CD14-positive monocyte (primary cell): Measurements from ENCODE around the gene PPM1H. TPM values are rescaled to one million over a fixed set of nuclear protein-coding genes. Genes with fewer than 3 reads are reported as not detected.

ENCODE experiments used
- DNase-seq, 3 donors: peaks; one replicate each; pipeline ENCODE4 v3.0.0-alpha.2; 2011 to 2022
- H2AFZ ChIP-seq: 2 replicates; pipeline ENCODE4 v1.6.0; 2012; ENCODE audit warnings: mild to moderate bottlenecking, low read depth, low read length, inconsistent platforms; ENCODE audit not compliant: insufficient read depth, poor library complexity, severe bottlenecking
- H3K27ac ChIP-seq, 2 donors: 1 replicate in 1 of 2; 2 replicates in 1 of 2; pipeline ENCODE4 v1.5.1; 2012 to 2013; ENCODE audit warnings: low read length in 2 of 2, control low read depth in 1 of 2, inconsistent platforms in 1 of 2, low read depth in 1 of 2, mild to moderate bottlenecking in 1 of 2
- H3K27me3 ChIP-seq, 2 donors: one replicate each; pipeline versions ENCODE4 v1.6.0 to v1.6.1; 2011 to 2013; ENCODE audit warnings: low read length in 2 of 2; ENCODE audit not compliant: control insufficient read depth in 2 of 2, insufficient read depth in 2 of 2
- H3K36me3 ChIP-seq, 2 donors: replicated peaks in 1 of 2; 1 replicate in 1 of 2; 2 replicates in 1 of 2; pipeline versions ENCODE4 v1.5.1 to v1.6.1; 2012 to 2013; ENCODE audit warnings: low read length in 2 of 2, control low read depth in 1 of 2, inconsistent platforms in 1 of 2, mild to moderate bottlenecking in 1 of 2; ENCODE audit not compliant: insufficient read depth in 2 of 2, control insufficient read depth in 1 of 2
- H3K4me1 ChIP-seq, 2 donors: 1 replicate in 1 of 2; 2 replicates in 1 of 2; pipeline versions ENCODE4 v1.5.1 to v1.6.1; 2012 to 2013; ENCODE audit warnings: low read length in 2 of 2, control low read depth in 1 of 2, inconsistent platforms in 1 of 2, mild to moderate bottlenecking in 1 of 2, moderate library complexity in 1 of 2; ENCODE audit not compliant: insufficient read depth in 2 of 2, control insufficient read depth in 1 of 2
- H3K4me2 ChIP-seq: replicated peaks from 2 replicates; pipeline ENCODE3; 2012; ENCODE audit warnings: low read length, moderate library complexity, mild to moderate bottlenecking; ENCODE audit not compliant: poor library complexity, severe bottlenecking; ENCODE audit errors: extremely low read depth
- H3K4me3 ChIP-seq, 3 experiments: fragments of 200-600 bp in 1 of 3; sonication (generic) in 1 of 3; replicated peaks in 1 of 3; 1 replicate in 2 of 3; 2 replicates in 1 of 3; pipeline ENCODE4 v1.5.1; 2011 to 2013; ENCODE audit warnings: low read length in 3 of 3, mild to moderate bottlenecking in 3 of 3, control low read depth in 2 of 3, low read depth in 2 of 3, inconsistent platforms in 1 of 3, moderate library complexity in 1 of 3
- H3K79me2 ChIP-seq: 2 replicates; pipeline ENCODE4 v1.6.0; 2012; ENCODE audit warnings: mild to moderate bottlenecking, control low read depth, inconsistent platforms, low read length, moderate library complexity; ENCODE audit not compliant: insufficient read depth
- H3K9ac ChIP-seq: 2 replicates; pipeline ENCODE4 v1.6.0; 2017; ENCODE audit warnings: low read length, mild to moderate bottlenecking; ENCODE audit not compliant: insufficient read depth, poor library complexity, severe bottlenecking
- H3K9me3 ChIP-seq, 2 donors: replicated peaks in 1 of 2; 1 replicate in 1 of 2; 2 replicates in 1 of 2; pipeline versions ENCODE4 v1.5.1 to v1.6.1; 2012 to 2013; ENCODE audit warnings: low read length in 2 of 2, control low read depth in 1 of 2; ENCODE audit not compliant: control insufficient read depth in 1 of 2, insufficient read depth in 1 of 2
- H4K20me1 ChIP-seq: 2 replicates; pipeline ENCODE4 v1.6.0; 2012; ENCODE audit warnings: mild to moderate bottlenecking, low read length, control low read depth, moderate library complexity; ENCODE audit not compliant: insufficient read depth
- H3K27ac Mint-ChIP-seq, 7 donors: one replicate each; pipeline ENCODE4 v1.8.0; 2020; ENCODE audit warnings: mild to moderate bottlenecking in 7 of 7, mixed read lengths in 7 of 7, moderate library complexity in 6 of 7, inconsistent platforms in 2 of 7
- H3K27me3 Mint-ChIP-seq, 3 donors: one replicate each; pipeline ENCODE4 v1.8.0; 2021 to 2022; ENCODE audit warnings: low read depth in 3 of 3, mild to moderate bottlenecking in 3 of 3, mixed read lengths in 3 of 3, moderate library complexity in 3 of 3, inconsistent platforms in 1 of 3
- H3K36me3 Mint-ChIP-seq, 2 donors: one replicate each; pipeline ENCODE4 v1.8.0; 2020; ENCODE audit warnings: mixed read lengths in 2 of 2, inconsistent platforms in 1 of 2, mild to moderate bottlenecking in 1 of 2
- H3K4me1 Mint-ChIP-seq: one replicate; pipeline ENCODE4 v1.8.0; 2020; ENCODE audit warnings: mild to moderate bottlenecking, mixed read lengths
- H3K4me3 Mint-ChIP-seq, 2 donors: one replicate each; pipeline ENCODE4 v1.8.0; 2020; ENCODE audit warnings: mild to moderate bottlenecking in 2 of 2, mixed read lengths in 2 of 2, moderate library complexity in 1 of 2
- H3K9me3 Mint-ChIP-seq, 7 donors: one replicate each; pipeline ENCODE4 v1.8.0; 2020 to 2022; ENCODE audit warnings: mixed read lengths in 7 of 7, mild to moderate bottlenecking in 6 of 7, moderate library complexity in 6 of 7, inconsistent platforms in 2 of 7
- WGBS: methylation state at CpG from one replicate; pipeline ENCODE4 v1.1.5; 2013; ENCODE audit warnings: missing lambda C conversion rate; ENCODE audit not compliant: insufficient coverage; 5-methylcytosine and 5-hydroxymethylcytosine counted together
- intact Hi-C, 2 donors: fragments of 100-400 bp; cut with micrococcal nuclease; formaldehyde crosslinking; loops; one replicate each; pipeline versions ENCODE4 v1.15.0 to v1.15.1; 2023
- polyA plus RNA-seq, 3 donors: library from polyadenylated mRNA; depleted of rRNA in 1 of 3; unstranded in 2 of 3; stranded (reverse) in 1 of 3; fragments of 300-500 nt in 2 of 3; fragments of >200 nt in 1 of 3; fragmentation: Illumina TruSeq in 2 of 3; gene quantifications; 1 replicate in 2 of 3; 2 replicates in 1 of 3; pipeline ENCODE4 v1.2.3, GENCODE V29; 2012 to 2021
- TF ChIP-seq, protein P1 (sequence below): fragments of 200-600 bp; IDR thresholded peaks from one replicate; pipeline ENCODE4 v1.8.0; 2022; ENCODE audit warnings: antibody characterized with exemption, mild to moderate bottlenecking

The PPM1H gene
- polyA plus RNA-seq, 3 donors: 1.5 to 2.8 (median 1.9) TPM

DNA sequence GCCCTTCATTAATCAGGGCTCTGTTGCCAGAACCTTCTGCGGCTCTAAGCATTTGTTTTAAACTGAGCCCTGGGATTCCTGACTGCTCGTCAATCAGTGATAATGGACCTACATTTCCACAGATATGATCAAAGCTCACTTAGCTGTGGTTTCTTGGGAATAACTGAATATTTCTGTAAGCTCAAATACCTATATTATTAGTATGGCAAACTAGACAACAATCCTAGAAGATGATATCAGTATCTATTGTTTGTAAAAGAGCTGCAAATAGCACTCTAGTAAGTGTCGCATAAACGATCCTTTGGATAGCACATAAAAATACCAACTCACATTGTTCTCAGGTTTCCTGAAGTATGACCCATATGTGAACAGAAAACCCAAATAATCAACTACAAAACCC is 150.4 kb downstream of the PPM1H start:
- H3K9me3 Mint-ChIP-seq: peaks cover 0 to 4% (median 0%) of the 10 kb centered on the region in 7 donors
- Histone ChIP-seq H3K27ac (no peak overlapping the region), H3K9ac (no peak overlapping the region), H3K4me3 (no peak overlapping the region), H3K36me3 (no peaks in the 10 kb centered on the region), H4K20me1 (no peaks in the 10 kb centered on the region), H3K9me3 (no peaks in the 10 kb centered on the region), H3K79me2 (no peaks in the 10 kb centered on the region), H2AFZ (no peak overlapping the region), H3K27me3 (no peaks in the 10 kb centered on the region), H3K4me1 (peaks cover 36 to 37% of the 10 kb centered on the region in 2 donors), H3K4me2 (no peak overlapping the region)
- TF ChIP-seq, protein P1, sequence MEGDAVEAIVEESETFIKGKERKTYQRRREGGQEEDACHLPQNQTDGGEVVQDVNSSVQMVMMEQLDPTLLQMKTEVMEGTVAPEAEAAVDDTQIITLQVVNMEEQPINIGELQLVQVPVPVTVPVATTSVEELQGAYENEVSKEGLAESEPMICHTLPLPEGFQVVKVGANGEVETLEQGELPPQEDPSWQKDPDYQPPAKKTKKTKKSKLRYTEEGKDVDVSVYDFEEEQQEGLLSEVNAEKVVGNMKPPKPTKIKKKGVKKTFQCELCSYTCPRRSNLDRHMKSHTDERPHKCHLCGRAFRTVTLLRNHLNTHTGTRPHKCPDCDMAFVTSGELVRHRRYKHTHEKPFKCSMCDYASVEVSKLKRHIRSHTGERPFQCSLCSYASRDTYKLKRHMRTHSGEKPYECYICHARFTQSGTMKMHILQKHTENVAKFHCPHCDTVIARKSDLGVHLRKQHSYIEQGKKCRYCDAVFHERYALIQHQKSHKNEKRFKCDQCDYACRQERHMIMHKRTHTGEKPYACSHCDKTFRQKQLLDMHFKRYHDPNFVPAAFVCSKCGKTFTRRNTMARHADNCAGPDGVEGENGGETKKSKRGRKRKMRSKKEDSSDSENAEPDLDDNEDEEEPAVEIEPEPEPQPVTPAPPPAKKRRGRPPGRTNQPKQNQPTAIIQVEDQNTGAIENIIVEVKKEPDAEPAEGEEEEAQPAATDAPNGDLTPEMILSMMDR: no peak
- no peak overlapping the region for H3K27ac Mint-ChIP-seq
- H3K4me1 Mint-ChIP-seq: peaks cover 50% of the 10 kb centered on the region
- intact Hi-C loops: loop anchor here in 1 of 2 donors (10.0 kb wide), 1 partner anchor 50 kb away; no protein-coding TSS in a partner anchor
- DNase-seq: no peak
- H3K27me3 Mint-ChIP-seq: peaks cover 0 to 3% (median 2%) of the 10 kb centered on the region in 3 donors
- WGBS: no CpG with 5 or more reads among the region's 4 CpGs
- H3K36me3 Mint-ChIP-seq: peaks cover 0 to 3% of the 10 kb centered on the region in 2 donors
- H3K4me3 Mint-ChIP-seq: no peak overlapping the region

DNA sequence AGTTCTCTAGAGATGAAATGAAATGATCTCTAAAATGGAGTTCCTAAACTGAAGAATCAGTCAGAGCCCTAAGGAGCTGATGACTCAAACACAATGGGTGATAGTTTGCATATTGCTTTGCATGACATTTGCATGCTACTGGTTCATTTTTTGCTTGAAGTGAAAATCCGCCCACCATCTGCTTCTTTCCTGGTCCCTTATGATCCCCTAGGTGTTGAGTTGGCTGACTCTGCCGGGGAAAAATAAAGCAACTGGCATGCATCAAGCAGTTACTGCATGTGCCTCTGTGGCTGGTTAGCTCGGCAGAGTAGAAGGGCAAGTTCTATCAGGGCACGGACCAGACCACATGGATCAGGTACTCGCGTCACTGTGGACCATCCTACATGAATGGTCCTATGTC is 151.1 kb downstream of the PPM1H start:
- Mint-ChIP-seq H3K36me3 (peaks cover 0 to 3% of the 10 kb centered on the region in 2 donors), H3K27me3 (peaks cover 0 to 3% (median 2%) of the 10 kb centered on the region in 3 donors), H3K4me1 (peaks cover 44% of the 10 kb centered on the region), H3K4me3 (no peak overlapping the region), H3K27ac (no peak overlapping the region), H3K9me3 (peaks cover 0 to 4% (median 0%) of the 10 kb centered on the region in 7 donors)
- Histone ChIP-seq H3K9ac (no peak overlapping the region), H3K79me2 (no peaks in the 10 kb centered on the region), H3K36me3 (no peaks in the 10 kb centered on the region), H3K9me3 (no peaks in the 10 kb centered on the region), H2AFZ (no peak overlapping the region), H3K4me3 (no peak overlapping the region), H3K27me3 (no peaks in the 10 kb centered on the region), H3K27ac (no peak overlapping the region), H3K4me2 (no peak overlapping the region), H3K4me1 (peaks cover 33 to 35% of the 10 kb centered on the region in 2 donors), H4K20me1 (no peaks in the 10 kb centered on the region)
- 100% methylated on average over 3 of the region's 6 CpGs for WGBS
- DNase-seq: no peak
- TF ChIP-seq, protein P1: no peak
- intact Hi-C loops: loop anchor here in 1 of 2 donors (10.0 kb wide), 1 partner anchor 49 kb away; no protein-coding TSS in a partner anchor
